Common myeloid progenitor, CD34-positive (primary cell): ENCODE results near the gene UBL7.
"Not testable (repeated sequence)": the region's sequence is repeated elsewhere in the genome, so short reads cannot be mapped to it uniquely, and the experiment has no call there.

Source experiments
- CTCF ChIA-PET: fragments of 350-600 bp; sonication (Branson Sonifier 250); formaldehyde crosslinking; loops from one replicate; lab custom pipeline; 2021; ENCODE audit warnings: antibody characterized with exemption; lab: Charles Lee
- POLR2A ChIA-PET: fragments of 350-600 bp; sonication (Branson Sonifier 250); formaldehyde crosslinking; loops from one replicate; lab custom pipeline; 2021; ENCODE audit warnings: antibody characterized with exemption; lab: Charles Lee
- DNase-seq, 3 donors: peaks; one replicate each; pipeline versions ENCODE4 v3.0.0 to v3.0.0-alpha.2; 2013
- H3K27ac ChIP-seq, 2 experiments: 1 replicate in 1 of 2; 2 replicates in 1 of 2; pipeline ENCODE4 v1.7.0; 2013; ENCODE audit warnings: inconsistent platforms in 2 of 2, low read length in 2 of 2, mild to moderate bottlenecking in 2 of 2, low read depth in 1 of 2, moderate library complexity in 1 of 2; ENCODE audit not compliant: severe bottlenecking in 2 of 2, insufficient read depth in 1 of 2, poor library complexity in 1 of 2
- H3K27me3 ChIP-seq, 5 experiments: replicated peaks in 2 of 5; 1 replicate in 3 of 5; 2 replicates in 2 of 5; pipeline versions ENCODE4 v1.6.1 to v1.7.0; 2013; ENCODE audit warnings: low read length in 4 of 5, mild to moderate bottlenecking in 2 of 5, moderate library complexity in 2 of 5, inconsistent platforms in 1 of 5; ENCODE audit not compliant: insufficient read depth in 5 of 5, control insufficient read depth in 4 of 5
- H3K36me3 ChIP-seq, 4 experiments: 1 replicate in 2 of 4; 2 replicates in 2 of 4; pipeline versions ENCODE4 v1.6.1 to v1.7.0; 2013; ENCODE audit warnings: low read length in 3 of 4, control low read depth in 1 of 4, mild to moderate bottlenecking in 1 of 4; ENCODE audit not compliant: control insufficient read depth in 4 of 4, insufficient read depth in 4 of 4
- H3K4me1 ChIP-seq, 4 experiments: 1 replicate in 3 of 4; 2 replicates in 1 of 4; pipeline versions ENCODE4 v1.6.1 to v1.7.1; 2013; ENCODE audit warnings: low read length in 3 of 4, mild to moderate bottlenecking in 3 of 4, control low read depth in 1 of 4, inconsistent platforms in 1 of 4, moderate library complexity in 1 of 4; ENCODE audit not compliant: control insufficient read depth in 4 of 4, insufficient read depth in 4 of 4; ENCODE audit errors: control extremely low read depth in 1 of 4
- H3K4me3 ChIP-seq, 7 experiments: 1 replicate in 4 of 7; 2 replicates in 3 of 7; pipeline versions ENCODE4 v1.5.1 to v1.7.0; 2013; ENCODE audit warnings: mild to moderate bottlenecking in 7 of 7, low read length in 6 of 7, moderate library complexity in 6 of 7, inconsistent platforms in 2 of 7, low read depth in 2 of 7, control low read depth in 1 of 7; ENCODE audit not compliant: insufficient read depth in 4 of 7, control insufficient read depth in 1 of 7; ENCODE audit errors: extremely low read depth in 1 of 7
- H3K9me3 ChIP-seq, 5 experiments: 1 replicate in 4 of 5; 2 replicates in 1 of 5; pipeline versions ENCODE4 v1.6.1 to v1.7.1; 2013; ENCODE audit warnings: low read length in 4 of 5, mild to moderate bottlenecking in 2 of 5, inconsistent platforms in 1 of 5, low read depth in 1 of 5, moderate library complexity in 1 of 5; ENCODE audit not compliant: control insufficient read depth in 4 of 5, insufficient read depth in 2 of 5; ENCODE audit errors: control extremely low read depth in 1 of 5
- WGBS: methylation state at CpG from one replicate; pipeline ENCODE4 v1.1.5; 2013; ENCODE audit not compliant: insufficient coverage; 5-methylcytosine and 5-hydroxymethylcytosine counted together

The UBL7 gene

GRCh38 chr15:74458473-74458872 lies 2.5 kb downstream of the UBL7 start:
- DNase-seq, result no peak
- 100% methylated on average over 3 of the region's 3 CpGs for WGBS
- CTCF ChIA-PET, result interaction anchor here (1.3 to 1.6 kb wide), 2 partner anchors 9 to 74 kb away, joined by 3 to 6 read pairs; no protein-coding TSS in a partner anchor
- Histone ChIP-seq H3K4me1 (peaks cover 14 to 48% (median 20%) of the 10 kb centered on the region in 4 experiments), H3K4me3 (no peak overlapping the region), H3K36me3 (peaks cover 4 to 27% (median 6%) of the 10 kb centered on the region in 4 experiments), H3K27ac (no peak overlapping the region), H3K9me3 (peaks cover 0 to 2% (median 0%) of the 10 kb centered on the region in 5 experiments), H3K27me3 (no peaks in the 10 kb centered on the region)
- POLR2A ChIA-PET, result no interaction called here

DNA sequence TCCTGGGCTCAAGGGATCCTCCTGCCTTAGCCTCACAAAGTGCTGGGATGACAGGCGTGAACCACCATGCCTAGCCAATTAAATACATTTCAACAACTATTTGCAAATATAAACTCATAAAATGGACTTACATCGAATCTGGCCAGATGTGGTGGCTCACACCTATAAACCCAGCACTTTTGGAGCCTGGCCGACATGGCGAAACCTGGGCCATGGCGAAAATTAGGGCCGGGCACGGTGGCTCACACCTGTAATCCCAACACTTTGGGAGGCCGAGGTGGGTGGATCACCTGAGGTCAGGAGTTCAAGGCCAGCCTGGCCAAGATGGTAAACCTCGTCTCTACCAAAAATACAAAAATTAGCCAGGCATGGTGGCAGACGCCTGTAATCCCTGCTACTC lies 3.9 kb downstream of the UBL7 start:
- DNase-seq, POLR2A ChIA-PET, H3K27me3 ChIP-seq, H3K9me3 ChIP-seq, H3K27ac ChIP-seq, H3K4me3 ChIP-seq: not testable (repeated sequence)
- Histone ChIP-seq H3K36me3 (peaks cover 7 to 38% (median 11%) of the 10 kb centered on the region in 4 experiments), H3K4me1 (peaks cover 14 to 46% (median 16%) of the 10 kb centered on the region in 4 experiments)
- CTCF ChIA-PET, result interaction anchor here (0.8 to 2.3 kb wide), 4 partner anchors 18 to 84 kb away, joined by 3 to 18 read pairs (median 4); no protein-coding TSS in a partner anchor
- WGBS, result 100% methylated on average over 7 of the region's 10 CpGs

GRCh38 chr15:74454764-74455500 lies 6.0 kb downstream of the UBL7 start:
- Histone ChIP-seq H3K4me3 (no peak overlapping the region), H3K9me3 (no peaks in the 10 kb centered on the region), H3K27me3 (no peaks in the 10 kb centered on the region), H3K4me1 (peaks cover 0 to 30% (median 6%) of the 10 kb centered on the region in 4 experiments), H3K36me3 (peaks cover 13 to 53% (median 24%) of the 10 kb centered on the region in 4 experiments), H3K27ac (peak overlapping the region in 1 of 2 experiments; percentile 8)
- no peak for DNase-seq
- ChIA-PET POLR2A (no interaction called here), CTCF (interaction anchor here (0.7 to 2.3 kb wide), 11 partner anchors 12 to 314 kb away, joined by 3 to 18 read pairs (median 6); no protein-coding TSS in a partner anchor)

- ChIA-PET POLR2A (no interaction called here), CTCF (interaction anchor here (0.7 to 1.9 kb wide), 8 partner anchors 11 to 82 kb away, joined by 3 to 6 read pairs (median 4); no protein-coding TSS in a partner anchor)
- Histone ChIP-seq H3K27me3 (no peaks in the 10 kb centered on the region), H3K27ac (no peak overlapping the region), H3K4me1 (peaks cover 0 to 25% (median 4%) of the 10 kb centered on the region in 4 experiments), H3K9me3 (no peaks in the 10 kb centered on the region), H3K4me3 (no peak overlapping the region), H3K36me3 (peaks cover 17 to 61% (median 31%) of the 10 kb centered on the region in 4 experiments)
- 81% methylated on average over 12 of the region's 13 CpGs for WGBS
- peak in 1 of 3 donors; percentile 17 for DNase-seq
These were observed 6.8 kb downstream of the UBL7 start for GRCh38 chr15:74453925-74454763.

GRCh38 chr15:74451861-74452835 lies 8.8 kb downstream of the UBL7 start:
- Histone ChIP-seq H3K4me3 (no peak overlapping the region), H3K36me3 (peaks cover 24 to 78% (median 43%) of the 10 kb centered on the region in 4 experiments), H3K27me3 (no peaks in the 10 kb centered on the region), H3K4me1 (peaks cover 0 to 25% (median 4%) of the 10 kb centered on the region in 4 experiments), H3K27ac (no peak overlapping the region), H3K9me3 (no peaks in the 10 kb centered on the region)
- CTCF ChIA-PET, result interaction anchor here (1.1 to 26.2 kb wide), 6 partner anchors 8 to 75 kb away, joined by 4 to 671 read pairs (median 5); partner anchors contain the start of genes CYP11A1 and SEMA7A
- DNase-seq, result no peak
- POLR2A ChIA-PET, result no interaction called here
- 95% methylated on average over 10 of the region's 16 CpGs for WGBS

DNA sequence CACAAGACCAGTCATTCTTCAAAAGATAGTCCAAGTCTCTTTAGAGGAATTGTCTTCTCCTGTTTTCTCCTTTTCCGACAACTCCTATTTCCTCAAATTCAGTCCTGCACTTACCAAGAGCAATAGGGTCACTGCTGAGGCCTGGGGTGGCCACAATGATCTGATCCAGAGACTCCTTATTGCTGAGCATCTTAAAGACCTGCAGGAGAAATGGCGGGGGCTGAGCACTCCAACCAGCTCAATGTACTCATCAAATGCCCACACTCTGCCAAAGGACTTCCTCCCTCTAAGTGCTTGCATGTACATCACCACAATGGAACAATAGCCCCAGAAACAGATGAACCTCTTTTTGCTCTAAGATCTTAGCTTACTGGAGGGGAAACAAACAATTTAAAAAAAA lies 9.6 kb downstream of the UBL7 start:
- Histone ChIP-seq H3K4me3 (no peak overlapping the region), H3K9me3 (no peaks in the 10 kb centered on the region), H3K27me3 (no peaks in the 10 kb centered on the region), H3K27ac (no peak overlapping the region), H3K4me1 (peaks cover 0 to 25% (median 4%) of the 10 kb centered on the region in 4 experiments), H3K36me3 (peaks cover 22 to 80% (median 44%) of the 10 kb centered on the region in 4 experiments)
- 92% methylated on average over 2 of the region's 2 CpGs for WGBS
- POLR2A ChIA-PET, result no interaction called here
- no peak for DNase-seq
- CTCF ChIA-PET, result interaction anchor here (1.1 to 26.2 kb wide), 5 partner anchors 8 to 75 kb away, joined by 4 to 671 read pairs (median 5); partner anchors contain the start of genes CYP11A1 and SEMA7A
